GM19397 (cell line): ENCODE data around the gene FREM2.

Experiments used
- ATAC-seq: cut with Tn5 transposase; IDR thresholded peaks from one replicate; pipeline ENCODE4 v1.9.1; 2021; ENCODE audit warnings: mild to moderate bottlenecking, moderate library complexity; ENCODE audit not compliant: unreplicated experiment

The FREM2 gene

GRCh38 chr13:38883783-38884182 is 196.9 kb downstream of the FREM2 start:
- no peak for ATAC-seq

DNA sequence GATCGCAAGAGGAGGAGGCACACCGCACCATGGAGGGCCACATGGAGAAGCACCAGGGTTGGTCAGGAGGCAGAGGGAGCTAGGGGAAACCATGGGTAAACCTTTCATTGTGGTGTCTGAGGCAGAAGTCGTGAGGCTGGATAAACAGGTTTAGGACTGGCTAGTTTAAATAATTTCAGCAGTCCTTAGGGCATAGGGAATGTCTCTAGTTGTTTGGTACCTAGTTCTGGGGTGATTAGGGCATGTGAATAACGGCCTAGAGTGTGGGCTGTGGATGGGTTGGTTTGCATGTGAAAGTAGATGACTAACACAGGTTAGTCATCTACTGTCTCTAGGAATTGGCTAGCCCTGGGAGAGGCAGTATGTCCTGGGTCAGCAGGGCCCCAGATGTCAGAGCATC is 201.4 kb downstream of the FREM2 start:
- no peak for ATAC-seq

GRCh38 chr13:38895075-38895474 is 208.2 kb downstream of the FREM2 start:
- no peak for ATAC-seq

- no peak for ATAC-seq
Observed at GRCh38 chr13:38897521-38897920, 210.6 kb downstream of the FREM2 start.

- no peak for ATAC-seq
Observed at GRCh38 chr13:38898481-38898880, 211.6 kb downstream of the FREM2 start.

GRCh38 chr13:38899571-38899970 is 212.7 kb downstream of the FREM2 start:
- no peak for ATAC-seq

DNA sequence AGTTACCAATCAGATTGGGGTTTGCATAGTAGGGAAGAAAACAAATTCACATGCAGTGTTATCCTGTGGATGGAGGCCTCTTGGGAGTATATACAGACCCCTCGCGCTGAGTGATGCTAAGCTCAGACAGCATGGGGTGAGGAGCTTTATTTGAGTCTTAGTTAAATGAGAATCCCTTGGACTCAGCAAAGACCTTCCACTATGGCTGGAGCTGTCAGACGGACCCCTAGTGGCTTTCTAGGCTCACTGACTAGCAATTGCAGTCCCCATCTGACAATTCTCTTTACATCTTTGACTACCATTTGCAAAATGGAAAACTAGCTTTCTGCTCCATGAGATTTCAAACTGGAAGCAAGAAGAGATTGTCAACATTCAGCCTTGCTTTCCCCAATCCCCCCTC is 213.3 kb downstream of the FREM2 start:
- ATAC-seq, result no peak

- no peak for ATAC-seq
Observed at GRCh38 chr13:38902551-38902950, 215.7 kb downstream of the FREM2 start.

DNA sequence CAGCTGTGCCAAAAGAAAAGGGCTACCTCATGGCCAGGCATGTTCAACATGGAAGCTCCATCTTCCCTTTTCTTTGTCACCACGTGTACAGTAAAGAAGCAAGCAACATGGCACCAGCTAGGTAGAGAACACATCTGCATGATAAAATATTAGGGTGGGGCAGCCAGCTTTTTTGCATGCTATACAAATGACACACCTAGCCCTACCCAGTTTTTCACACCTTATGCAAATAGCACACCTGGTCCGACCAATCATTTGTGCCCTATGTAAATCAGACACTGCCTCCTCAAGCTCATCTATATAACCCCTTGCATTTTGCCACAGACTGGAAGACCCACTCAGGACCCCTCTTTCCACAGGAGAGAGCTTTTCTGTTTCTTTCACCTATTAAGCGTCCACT is 218.2 kb downstream of the FREM2 start:
- ATAC-seq, result no peak

GRCh38 chr13:38905861-38906260 is 219.0 kb downstream of the FREM2 start:
- no peak for ATAC-seq

GRCh38 chr13:38908574-38908973 is 221.7 kb downstream of the FREM2 start:
- ATAC-seq, result no peak

- no peak for ATAC-seq
Observed at GRCh38 chr13:38914070-38914469, 227.2 kb downstream of the FREM2 start.

DNA sequence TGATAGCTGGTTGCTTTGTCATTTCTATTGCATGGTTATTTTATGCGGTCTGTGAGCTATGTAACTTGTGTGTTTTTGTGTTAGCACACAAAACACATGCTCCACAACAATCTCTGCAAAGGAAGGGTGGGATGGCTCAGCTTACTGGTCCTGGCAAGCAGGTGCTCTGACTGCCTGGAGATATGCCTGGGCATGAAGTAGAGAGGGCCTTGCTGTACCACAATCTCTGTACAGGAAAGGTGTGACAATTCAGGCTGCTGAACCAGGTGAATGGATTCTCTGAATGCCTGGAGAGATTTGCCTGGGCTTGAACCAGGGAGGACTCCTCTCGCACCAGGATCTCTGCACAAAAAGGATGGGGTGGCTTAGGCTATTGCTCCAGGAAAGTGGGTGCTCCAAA is 234.2 kb downstream of the FREM2 start:
- ATAC-seq, result no peak

GRCh38 chr13:38922170-38922569 is 235.3 kb downstream of the FREM2 start:
- ATAC-seq, result no peak

DNA sequence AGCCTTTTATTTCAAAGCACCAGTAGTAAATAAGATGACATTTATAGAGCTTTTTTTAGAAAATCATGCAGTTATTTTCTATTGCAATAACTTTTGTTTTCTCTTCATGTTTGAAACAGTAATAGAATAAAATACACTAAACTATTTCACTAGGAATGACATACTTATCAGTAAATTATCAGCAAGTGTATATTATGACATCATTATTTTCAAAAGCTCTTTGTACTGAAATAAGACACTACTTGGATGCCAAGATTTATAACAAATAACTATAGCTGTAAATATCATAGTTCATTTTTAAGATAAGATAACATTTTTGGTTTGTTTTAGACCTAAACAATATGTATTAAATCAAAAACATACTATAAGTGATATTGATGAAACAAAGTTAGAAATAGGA is 246.9 kb downstream of the FREM2 start:
- no peak for ATAC-seq
